SH-SY5Y (cell line): ENCODE data around the gene NMU.

Experiments
- GATA2 ChIP-seq: IDR thresholded peaks from 2 replicates; pipeline ENCODE4 v1.6.1; 2011; ENCODE audit warnings: mild to moderate bottlenecking, low read depth, low read length
- GATA3 ChIP-seq: IDR thresholded peaks from 2 replicates; pipeline ENCODE4 v1.6.1; 2011; ENCODE audit warnings: low read depth, mild to moderate bottlenecking, low read length, moderate library complexity

GRCh38 chr4:55604996-55605395, 31.1 kb downstream of the NMU start:
- no peak for TF ChIP-seq GATA3
- TF ChIP-seq GATA2 = no peak
